Cardiac muscle cell (in vitro differentiated cells and primary cell): ENCODE data around the gene ASB1. TPM values are rescaled to one million over a fixed set of nuclear protein-coding genes. Genes with fewer than 3 reads are reported as not detected.
"Not testable (repeated sequence)": the region's sequence is repeated elsewhere in the genome, so short reads cannot be mapped to it uniquely, and the experiment has no call there.

Experiments used
- DNase-seq, 2 donors: peaks; one replicate each; pipeline versions ENCODE4 v3.0.0 to v3.0.0-alpha.2; 2010 to 2017; ENCODE audit warnings: low read depth in 1 of 2, low spot score in 1 of 2
- H3K27ac ChIP-seq: fragments of 200-600 bp; sonication (generic); 2 replicates; pipeline ENCODE4 v1.5.1; 2016
- H3K27me3 ChIP-seq: fragments of 200-600 bp; sonication (generic); 2 replicates; pipeline ENCODE4 v1.6.0; 2016; ENCODE audit warnings: control low read depth
- H3K36me3 ChIP-seq: fragments of 200-600 bp; sonication (generic); 2 replicates; pipeline ENCODE4 v1.5.1; 2016; ENCODE audit warnings: control low read depth
- H3K4me1 ChIP-seq: fragments of 200-600 bp; sonication (generic); 2 replicates; pipeline ENCODE4 v1.8.1; 2017; ENCODE audit warnings: low read depth, mild to moderate bottlenecking, mixed run types
- H3K4me3 ChIP-seq: fragments of 200-600 bp; sonication (generic); 2 replicates; pipeline ENCODE4 v1.5.1; 2016; ENCODE audit warnings: mild to moderate bottlenecking
- H3K9me3 ChIP-seq: fragments of 200-600 bp; sonication (generic); 2 replicates; pipeline ENCODE4 v1.5.1; 2017; ENCODE audit warnings: low read depth, mild to moderate bottlenecking, control low read depth
- polyA plus RNA-seq: library from polyadenylated mRNA; unstranded; fragments of >200 nt; fragmentation: Nextera tagmentation; extraction: Ambion mirVana; gene quantifications from 2 replicates; pipeline ENCODE4 v1.2.1, GENCODE V29; 2016
- total RNA-seq: library from RNA; depleted of rRNA; stranded (reverse); fragments of >200 nt; gene quantifications from 2 replicates; pipeline ENCODE4 v1.2.3, GENCODE V29; 2016
- TF ChIP-seq, protein P1 (sequence below): IDR thresholded peaks from 2 replicates; pipeline ENCODE4 v1.5.1; 2012; ENCODE audit warnings: low read depth, mild to moderate bottlenecking, low read length

Gene ASB1
- total and polyA plus RNA-seq, 2 experiments from 2014 or later, result 16.7 TPM

- H3K4me1 ChIP-seq, result no peaks in the 10 kb centered on the region
- no peak overlapping the region for H3K27ac ChIP-seq
- peaks cover 11% of the 10 kb centered on the region for H3K36me3 ChIP-seq
- H3K9me3 ChIP-seq, result no peaks in the 10 kb centered on the region
- H3K4me3 ChIP-seq, result no peak overlapping the region
- no peak for DNase-seq
- H3K27me3 ChIP-seq, result no peaks in the 10 kb centered on the region
- TF ChIP-seq, protein P1, sequence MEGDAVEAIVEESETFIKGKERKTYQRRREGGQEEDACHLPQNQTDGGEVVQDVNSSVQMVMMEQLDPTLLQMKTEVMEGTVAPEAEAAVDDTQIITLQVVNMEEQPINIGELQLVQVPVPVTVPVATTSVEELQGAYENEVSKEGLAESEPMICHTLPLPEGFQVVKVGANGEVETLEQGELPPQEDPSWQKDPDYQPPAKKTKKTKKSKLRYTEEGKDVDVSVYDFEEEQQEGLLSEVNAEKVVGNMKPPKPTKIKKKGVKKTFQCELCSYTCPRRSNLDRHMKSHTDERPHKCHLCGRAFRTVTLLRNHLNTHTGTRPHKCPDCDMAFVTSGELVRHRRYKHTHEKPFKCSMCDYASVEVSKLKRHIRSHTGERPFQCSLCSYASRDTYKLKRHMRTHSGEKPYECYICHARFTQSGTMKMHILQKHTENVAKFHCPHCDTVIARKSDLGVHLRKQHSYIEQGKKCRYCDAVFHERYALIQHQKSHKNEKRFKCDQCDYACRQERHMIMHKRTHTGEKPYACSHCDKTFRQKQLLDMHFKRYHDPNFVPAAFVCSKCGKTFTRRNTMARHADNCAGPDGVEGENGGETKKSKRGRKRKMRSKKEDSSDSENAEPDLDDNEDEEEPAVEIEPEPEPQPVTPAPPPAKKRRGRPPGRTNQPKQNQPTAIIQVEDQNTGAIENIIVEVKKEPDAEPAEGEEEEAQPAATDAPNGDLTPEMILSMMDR, result no peak
These were observed 13.6 kb downstream of the ASB1 start for GRCh38 chr2:238440331-238440730.

- TF ChIP-seq, protein P1, result no peak
- H3K9me3 ChIP-seq, result no peaks in the 10 kb centered on the region
- H3K4me1 ChIP-seq, result no peaks in the 10 kb centered on the region
- no peak overlapping the region for H3K4me3 ChIP-seq
- no peak for DNase-seq
- H3K27ac ChIP-seq, result no peak overlapping the region
- H3K36me3 ChIP-seq, result peaks cover 8% of the 10 kb centered on the region
- H3K27me3 ChIP-seq, result no peaks in the 10 kb centered on the region
These were observed 14.0 kb downstream of the ASB1 start for GRCh38 chr2:238440767-238441166.

GRCh38 chr2:238441262-238442114 is 14.8 kb downstream of the ASB1 start:
- Histone ChIP-seq H3K27me3 (no peaks in the 10 kb centered on the region), H3K27ac (no peak overlapping the region), H3K9me3 (no peaks in the 10 kb centered on the region), H3K4me3 (no peak overlapping the region), H3K36me3 (peaks cover 12% of the 10 kb centered on the region), H3K4me1 (no peaks in the 10 kb centered on the region)
- TF ChIP-seq, protein P1, result peak; percentile 28
- DNase-seq, result peak in 1 of 2 donors; percentile 81

DNA sequence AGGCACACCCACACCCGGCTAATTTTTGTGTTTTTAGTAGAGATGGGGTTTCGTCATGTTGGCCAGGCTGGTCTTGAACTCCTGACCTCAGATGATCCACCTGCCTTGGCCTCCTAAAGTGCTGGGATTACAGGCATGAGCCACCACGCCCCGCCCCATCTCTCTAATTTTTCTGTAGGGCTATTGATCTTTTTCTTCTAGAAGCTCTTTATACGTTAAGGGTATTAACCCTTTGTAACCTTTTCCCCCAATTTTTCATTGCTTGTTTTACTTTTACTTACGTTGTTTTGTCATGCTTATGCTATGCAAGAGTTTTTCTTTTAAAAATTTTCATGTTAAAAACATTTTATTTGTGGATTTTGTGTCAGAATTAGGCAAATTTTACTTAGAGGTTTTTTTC is 15.5 kb downstream of the ASB1 start:
- H3K9me3 ChIP-seq, DNase-seq, H3K4me3 ChIP-seq, H3K27me3 ChIP-seq, H3K4me1 ChIP-seq, H3K27ac ChIP-seq: not testable (repeated sequence)
- H3K36me3 ChIP-seq, result peaks cover 16% of the 10 kb centered on the region

- TF ChIP-seq, protein P1, result no peak
- Histone ChIP-seq H3K4me3 (no peak overlapping the region), H3K27ac (no peak overlapping the region), H3K4me1 (no peaks in the 10 kb centered on the region), H3K27me3 (no peaks in the 10 kb centered on the region), H3K9me3 (no peaks in the 10 kb centered on the region), H3K36me3 (peaks cover 22% of the 10 kb centered on the region)
- DNase-seq, result no peak
These were observed 17.5 kb downstream of the ASB1 start for GRCh38 chr2:238444242-238444641.

- Histone ChIP-seq H3K27me3 (no peaks in the 10 kb centered on the region), H3K36me3 (peaks cover 28% of the 10 kb centered on the region)
These were observed 18.9 kb downstream of the ASB1 start for GRCh38 chr2:238445409-238446190.

More at GRCh38 chr2:238445409-238446190, 18.9 kb downstream of the ASB1 start:
- no peak for DNase-seq
- Histone ChIP-seq H3K27ac (no peak overlapping the region), H3K4me3 (no peak overlapping the region), H3K9me3 (no peaks in the 10 kb centered on the region), H3K4me1 (no peaks in the 10 kb centered on the region)
- TF ChIP-seq, protein P1, result no peak
